22Rv1 (cell line): ENCODE data around the gene FIS1.
"Not testable (repeated sequence)": the region's sequence is repeated elsewhere in the genome, so short reads cannot be mapped to it uniquely, and the experiment has no call there.

Experiments used
- CTCF ChIP-seq: fragments of 450-650 bp; IDR thresholded peaks from 2 replicates; pipeline ENCODE4 v1.5.1; 2017; ENCODE audit warnings: mild to moderate bottlenecking
- ZFX ChIP-seq: fragments of 450-650 bp; IDR thresholded peaks from 2 replicates; pipeline ENCODE4 v1.6.1; 2017; ENCODE audit warnings: antibody characterized with exemption, borderline replicate concordance

GRCh38 chr7:101285880-101286279 lies 41.0 kb upstream of the FIS1 start:
- TF ChIP-seq CTCF, ZFX: not testable (repeated sequence)
